AG09319 (cell line): Measurements from ENCODE around the gene CPLX4.

Source experiments
- DNase-seq: peaks from one replicate; pipeline ENCODE4 v3.0.0-alpha.2; 2010; ENCODE audit warnings: low read depth; ENCODE audit errors: extremely low read depth
- TF ChIP-seq, protein P1 (sequence below): IDR thresholded peaks from 2 replicates; pipeline ENCODE4 v1.5.1; 2011; ENCODE audit warnings: low read depth, mild to moderate bottlenecking, inconsistent platforms, low read length, moderate library complexity

Gene CPLX4

DNA sequence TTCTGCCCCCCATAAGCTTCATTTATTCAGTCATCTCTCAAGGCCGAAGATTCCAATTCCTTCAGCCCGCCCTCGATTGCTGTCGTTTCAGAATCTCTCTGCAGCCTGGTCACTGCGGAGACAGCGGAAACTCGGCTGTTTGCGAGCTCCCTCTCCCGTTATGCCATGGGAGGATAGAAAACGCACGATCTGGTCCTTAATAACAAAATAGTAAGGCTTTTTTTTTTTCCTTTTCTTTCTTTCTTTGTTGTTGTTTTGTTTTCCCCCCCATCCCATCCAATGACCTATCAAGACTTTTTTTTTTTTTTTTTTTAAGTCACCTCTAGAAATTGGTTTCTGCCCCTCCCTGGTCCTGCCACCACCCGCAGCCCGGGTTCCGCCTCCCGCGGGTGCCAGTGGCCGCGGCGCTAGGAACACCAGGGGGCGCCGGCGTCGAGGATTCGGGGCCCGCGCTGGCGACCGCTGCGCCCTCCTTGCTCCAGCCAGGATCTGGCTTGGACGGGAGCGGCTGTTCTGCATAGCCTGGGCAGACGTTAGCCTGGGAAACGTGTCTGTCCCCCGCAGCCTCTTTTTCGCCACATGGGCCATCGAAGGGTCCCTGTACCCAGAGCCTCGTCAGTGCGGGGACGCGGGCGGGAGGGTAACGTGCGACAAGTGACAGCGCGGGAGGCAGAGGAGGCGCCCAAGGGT, 10.1 kb downstream of the CPLX4 start:
- TF ChIP-seq, protein P1, sequence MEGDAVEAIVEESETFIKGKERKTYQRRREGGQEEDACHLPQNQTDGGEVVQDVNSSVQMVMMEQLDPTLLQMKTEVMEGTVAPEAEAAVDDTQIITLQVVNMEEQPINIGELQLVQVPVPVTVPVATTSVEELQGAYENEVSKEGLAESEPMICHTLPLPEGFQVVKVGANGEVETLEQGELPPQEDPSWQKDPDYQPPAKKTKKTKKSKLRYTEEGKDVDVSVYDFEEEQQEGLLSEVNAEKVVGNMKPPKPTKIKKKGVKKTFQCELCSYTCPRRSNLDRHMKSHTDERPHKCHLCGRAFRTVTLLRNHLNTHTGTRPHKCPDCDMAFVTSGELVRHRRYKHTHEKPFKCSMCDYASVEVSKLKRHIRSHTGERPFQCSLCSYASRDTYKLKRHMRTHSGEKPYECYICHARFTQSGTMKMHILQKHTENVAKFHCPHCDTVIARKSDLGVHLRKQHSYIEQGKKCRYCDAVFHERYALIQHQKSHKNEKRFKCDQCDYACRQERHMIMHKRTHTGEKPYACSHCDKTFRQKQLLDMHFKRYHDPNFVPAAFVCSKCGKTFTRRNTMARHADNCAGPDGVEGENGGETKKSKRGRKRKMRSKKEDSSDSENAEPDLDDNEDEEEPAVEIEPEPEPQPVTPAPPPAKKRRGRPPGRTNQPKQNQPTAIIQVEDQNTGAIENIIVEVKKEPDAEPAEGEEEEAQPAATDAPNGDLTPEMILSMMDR: peak; percentile 63
- peak; percentile 19 for DNase-seq

DNA sequence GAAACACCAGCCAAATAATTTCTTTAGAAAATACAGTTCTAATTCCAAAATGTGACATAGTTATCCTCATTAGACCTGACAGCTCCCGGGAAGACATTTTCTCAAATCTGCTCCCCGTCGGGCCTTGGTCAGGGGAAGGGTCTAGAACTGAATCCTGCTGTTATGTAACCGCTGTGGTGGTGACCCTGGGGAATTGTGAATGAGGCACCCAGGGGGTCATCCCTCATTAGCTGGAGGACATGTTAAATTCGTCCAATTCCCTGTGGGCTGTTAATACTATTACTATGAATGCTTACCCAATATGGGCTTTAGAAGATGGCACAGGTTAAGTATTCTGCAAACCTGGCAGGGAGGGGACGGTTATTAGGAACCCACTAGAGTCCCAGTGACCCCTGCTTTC, 11.8 kb downstream of the CPLX4 start:
- DNase-seq: no peak
- TF ChIP-seq, protein P1: no peak

DNA sequence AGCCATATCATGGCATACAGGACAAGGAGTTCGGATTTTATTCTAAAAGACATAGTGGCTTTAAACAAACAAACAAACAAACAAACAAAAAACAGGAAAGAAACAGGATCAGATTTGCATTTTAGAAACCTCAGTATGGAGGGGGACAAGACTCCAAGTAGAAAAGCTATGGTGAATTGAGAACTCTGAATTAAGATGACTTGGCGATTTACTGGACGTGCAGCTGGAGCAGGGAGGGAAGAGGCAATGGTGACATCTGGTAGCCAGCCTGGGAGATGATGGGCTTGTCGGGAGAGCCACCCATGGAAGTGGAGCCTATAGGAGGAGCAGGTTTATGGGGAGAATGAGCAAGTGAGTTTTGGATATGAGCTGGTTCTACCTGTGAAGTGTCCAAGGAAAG, 13.2 kb downstream of the CPLX4 start:
- no peak for DNase-seq
- TF ChIP-seq, protein P1: no peak

DNA sequence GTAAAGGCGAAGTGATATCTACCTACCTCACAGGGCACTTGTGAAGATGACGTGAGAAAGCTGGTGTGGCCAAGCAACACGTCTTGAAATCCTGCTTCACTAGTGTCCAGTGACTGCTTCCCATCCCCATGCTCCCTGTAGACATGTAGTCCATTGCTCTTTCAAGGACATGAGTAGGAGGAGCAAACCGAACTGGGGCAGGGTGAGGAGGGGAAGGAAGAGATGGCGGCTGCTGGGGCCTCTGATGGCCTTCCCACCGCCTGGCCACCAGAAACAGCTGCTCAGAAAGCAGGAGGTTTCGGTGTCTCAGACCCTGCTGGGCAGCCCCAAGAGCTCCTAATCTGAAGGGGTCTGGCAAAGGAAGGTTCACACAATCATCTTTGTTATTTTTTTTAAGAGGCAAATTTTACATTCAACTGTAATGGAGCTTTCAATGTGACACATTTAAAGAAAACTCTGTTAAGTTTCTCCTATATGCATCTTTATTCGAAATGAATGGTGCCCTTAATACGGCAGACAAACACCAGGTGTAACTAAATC, 14.7 kb downstream of the CPLX4 start:
- TF ChIP-seq, protein P1: no peak
- DNase-seq: no peak

DNA sequence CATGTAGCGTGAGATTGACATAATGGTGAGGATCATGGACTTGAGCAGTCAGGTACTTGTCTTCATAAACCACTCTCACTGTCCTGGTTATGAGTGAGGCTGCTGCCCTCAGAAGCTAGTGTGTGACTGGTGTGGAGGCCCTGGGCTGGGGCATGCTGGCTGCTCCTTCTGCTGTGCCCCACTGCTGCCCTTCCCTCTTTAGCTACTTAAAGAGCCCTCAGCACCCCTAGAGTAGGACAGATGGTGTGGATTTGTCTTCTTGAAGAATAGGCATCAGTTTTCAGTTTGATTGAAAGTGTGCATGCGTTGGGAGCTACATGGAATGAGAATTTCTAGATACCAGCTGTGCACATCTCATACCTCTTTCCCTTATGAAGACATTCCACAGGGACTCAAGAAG, 15.4 kb downstream of the CPLX4 start:
- TF ChIP-seq, protein P1: no peak

DNA sequence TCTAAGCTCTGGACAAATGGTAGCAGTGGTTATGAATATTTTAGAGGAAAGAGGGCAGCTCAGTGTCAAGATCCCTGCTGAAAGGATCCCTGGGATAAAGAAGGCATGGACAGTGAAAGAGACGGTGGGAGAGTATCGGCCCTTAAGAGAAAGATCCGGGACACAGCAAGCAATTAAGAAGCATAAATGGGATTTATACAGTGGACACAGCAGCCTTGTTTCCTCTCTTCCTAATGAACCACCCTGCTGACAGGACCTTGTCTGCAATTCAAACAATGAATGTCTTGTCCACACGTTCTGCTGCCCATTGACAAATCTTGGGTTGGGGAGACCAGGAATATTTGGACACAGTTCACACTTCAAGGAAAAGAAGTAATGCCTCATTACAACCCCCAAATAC, 16.5 kb downstream of the CPLX4 start:
- TF ChIP-seq, protein P1: no peak
- DNase-seq: no peak

More for the DNA sequence above, 15.4 kb downstream of the CPLX4 start:
- DNase-seq: no peak

DNA sequence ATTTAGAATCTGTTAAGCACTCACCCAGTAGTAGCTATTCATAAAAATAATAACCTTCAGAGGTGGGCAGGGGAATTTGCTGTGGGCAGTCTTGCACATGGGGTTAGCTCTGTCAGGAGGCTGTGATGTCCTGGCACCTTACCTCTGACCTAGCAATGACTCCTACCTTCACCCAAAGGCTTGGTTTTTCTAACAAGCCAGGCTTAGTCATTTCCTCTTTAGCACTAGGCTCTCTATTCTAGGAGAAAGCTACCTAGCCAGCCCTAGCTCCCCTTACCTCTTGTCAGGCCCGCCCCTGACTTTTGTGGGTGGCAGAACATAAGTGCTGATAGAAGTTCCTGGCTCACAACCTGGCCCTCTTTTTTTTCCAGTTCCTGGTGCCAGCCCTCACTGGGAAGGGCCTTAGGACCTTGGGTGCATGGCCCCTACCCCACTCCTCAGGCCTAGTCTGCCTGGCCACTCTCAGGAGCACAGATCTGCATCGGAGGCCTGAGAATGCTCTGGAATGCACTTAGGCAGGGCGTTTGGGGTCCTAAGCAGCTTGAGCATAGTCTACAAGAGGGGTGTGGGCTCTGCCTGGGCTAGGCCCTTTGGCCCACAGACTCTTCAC, 17.7 kb downstream of the CPLX4 start:
- TF ChIP-seq, protein P1: no peak
- DNase-seq: no peak
